ENCODE results near the gene GOLIM4.

DNA sequence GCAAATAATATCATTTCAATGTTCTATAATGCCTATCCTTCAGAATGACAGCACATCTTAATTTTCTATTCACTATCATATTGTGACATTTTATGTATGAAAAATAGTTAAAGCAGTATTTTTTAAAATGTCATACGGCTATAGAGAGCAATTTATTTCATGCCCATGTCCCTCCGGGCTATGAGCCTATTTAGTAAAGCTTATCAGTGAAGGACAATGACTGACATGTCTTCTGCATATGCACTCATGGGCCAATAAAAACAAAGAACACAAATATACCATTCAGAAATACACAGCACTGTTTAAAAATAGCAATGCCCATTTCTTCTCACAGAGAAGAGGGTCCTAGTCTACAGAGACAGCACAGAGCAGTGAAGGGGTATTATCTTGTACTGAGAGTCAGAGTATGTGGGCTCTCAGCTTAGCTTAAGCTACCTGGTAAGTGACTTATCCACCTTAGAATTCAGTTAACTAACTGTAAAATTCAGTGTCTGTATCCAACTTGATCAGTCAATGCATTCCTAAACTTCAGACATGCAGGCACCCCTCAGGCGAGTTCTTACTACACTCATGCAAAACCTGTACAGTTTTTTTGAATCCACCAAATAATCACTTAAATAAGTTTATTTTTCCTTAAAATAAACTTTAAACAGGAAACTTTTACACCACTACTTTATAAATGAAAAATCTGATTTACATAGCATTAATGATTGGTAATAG is 9.0 kb downstream of the GOLIM4 start:
- TF ChIP-seq CTCF (conservative IDR thresholded peaks at IDR 0.05 in 1 of 2, IDR thresholded peaks at IDR 0.05 in 1 of 2; ENCODE audit: extremely low read depth in 1 of 2, insufficient read depth in 1 of 2, low read depth in 1 of 2, low read length in 2 of 2): no peak
- TF ChIP-seq EZH2 (IDR thresholded peaks at IDR 0.05; ENCODE audit: borderline replicate concordance, low read length): no peak
